ENCODE measurements around the gene LYPD3.

- TF ChIP-seq, protein P1, sequence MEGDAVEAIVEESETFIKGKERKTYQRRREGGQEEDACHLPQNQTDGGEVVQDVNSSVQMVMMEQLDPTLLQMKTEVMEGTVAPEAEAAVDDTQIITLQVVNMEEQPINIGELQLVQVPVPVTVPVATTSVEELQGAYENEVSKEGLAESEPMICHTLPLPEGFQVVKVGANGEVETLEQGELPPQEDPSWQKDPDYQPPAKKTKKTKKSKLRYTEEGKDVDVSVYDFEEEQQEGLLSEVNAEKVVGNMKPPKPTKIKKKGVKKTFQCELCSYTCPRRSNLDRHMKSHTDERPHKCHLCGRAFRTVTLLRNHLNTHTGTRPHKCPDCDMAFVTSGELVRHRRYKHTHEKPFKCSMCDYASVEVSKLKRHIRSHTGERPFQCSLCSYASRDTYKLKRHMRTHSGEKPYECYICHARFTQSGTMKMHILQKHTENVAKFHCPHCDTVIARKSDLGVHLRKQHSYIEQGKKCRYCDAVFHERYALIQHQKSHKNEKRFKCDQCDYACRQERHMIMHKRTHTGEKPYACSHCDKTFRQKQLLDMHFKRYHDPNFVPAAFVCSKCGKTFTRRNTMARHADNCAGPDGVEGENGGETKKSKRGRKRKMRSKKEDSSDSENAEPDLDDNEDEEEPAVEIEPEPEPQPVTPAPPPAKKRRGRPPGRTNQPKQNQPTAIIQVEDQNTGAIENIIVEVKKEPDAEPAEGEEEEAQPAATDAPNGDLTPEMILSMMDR (optimal IDR thresholded peaks at IDR 0.05 in 1 of 3, IDR thresholded peaks at IDR 0.05 in 1 of 3, conservative IDR thresholded peaks at IDR 0.05 in 1 of 3; ENCODE audit: extremely low read depth in 1 of 3, insufficient read depth in 2 of 3, low read length in 3 of 3) = no peak
- TF ChIP-seq EZH2 (IDR thresholded peaks at IDR 0.05; ENCODE audit: low read length) = no peak
These were observed 20.7 kb downstream of the LYPD3 start for GRCh38 chr19:43444531-43445287.

All from keratinocyte (primary cell).